Neuronal stem cell (in vitro differentiated cells): ENCODE data around the gene THAP10.
A peak's percentile ranks its signal among the peaks of the same experiment; 100 is the strongest.
"Not testable (repeated sequence)": the region's sequence is repeated elsewhere in the genome, so short reads cannot be mapped to it uniquely, and the experiment has no call there.

ENCODE experiments used
- DNase-seq: peaks from one replicate; pipeline ENCODE4 v3.0.0-alpha.2; 2013; ENCODE audit warnings: low spot score
- H2AFZ ChIP-seq: one replicate; pipeline ENCODE4 v1.6.1; 2013; ENCODE audit warnings: mild to moderate bottlenecking, low read length, inconsistent platforms
- H2AK5ac ChIP-seq: 2 replicates; pipeline ENCODE4 v1.6.1; 2013; ENCODE audit warnings: low read depth, mild to moderate bottlenecking, inconsistent platforms, low read length, moderate library complexity, mixed read lengths
- H2BK120ac ChIP-seq: 2 replicates; pipeline ENCODE4 v1.6.1; 2013; ENCODE audit warnings: low read depth, mild to moderate bottlenecking, inconsistent platforms, low read length, moderate library complexity, mixed read lengths
- H2BK12ac ChIP-seq: one replicate; pipeline ENCODE4 v1.6.1; 2013; ENCODE audit warnings: low read length, inconsistent platforms
- H2BK15ac ChIP-seq: 2 replicates; pipeline ENCODE4 v1.6.1; 2013; ENCODE audit warnings: mild to moderate bottlenecking, low read length, inconsistent platforms, mixed read lengths
- H2BK5ac ChIP-seq: one replicate; pipeline ENCODE4 v1.6.1; 2013; ENCODE audit warnings: inconsistent platforms, mild to moderate bottlenecking, low read length, moderate library complexity
- H3K14ac ChIP-seq: one replicate; pipeline ENCODE4 v1.6.1; 2013; ENCODE audit warnings: low read length, inconsistent platforms
- H3K18ac ChIP-seq: 2 replicates; pipeline ENCODE4 v1.6.1; 2013; ENCODE audit warnings: low read length, inconsistent platforms
- H3K23ac ChIP-seq: 2 replicates; pipeline ENCODE4 v1.6.1; 2013; ENCODE audit warnings: low read depth, mild to moderate bottlenecking, mixed read lengths, low read length, inconsistent platforms; ENCODE audit not compliant: poor library complexity
- H3K27ac ChIP-seq: replicated peaks from 3 replicates; pipeline ENCODE4 v1.5.1; 2013; ENCODE audit warnings: low read length, inconsistent platforms
- H3K27me3 ChIP-seq, 3 experiments: 2 replicates each; pipeline ENCODE4 v1.6.1; 2013; ENCODE audit warnings: low read length in 3 of 3, mild to moderate bottlenecking in 2 of 3, inconsistent platforms in 1 of 3, low read depth in 1 of 3, mixed read lengths in 1 of 3, moderate library complexity in 1 of 3; ENCODE audit not compliant: control insufficient read depth in 3 of 3, insufficient read depth in 3 of 3
- H3K36me3 ChIP-seq, 2 donors: replicated peaks in 1 of 2; 2 replicates each; pipeline ENCODE4 v1.6.1; 2013; ENCODE audit warnings: low read length in 2 of 2; ENCODE audit not compliant: control insufficient read depth in 2 of 2, insufficient read depth in 2 of 2
- H3K4ac ChIP-seq: 2 replicates; pipeline ENCODE4 v1.6.1; 2013; ENCODE audit warnings: inconsistent platforms, mild to moderate bottlenecking, low read length, moderate library complexity
- H3K4me1 ChIP-seq, 2 donors: 1 replicate in 1 of 2; 2 replicates in 1 of 2; pipeline ENCODE4 v1.6.1; 2013; ENCODE audit warnings: low read length in 2 of 2, low read depth in 1 of 2; ENCODE audit not compliant: control insufficient read depth in 2 of 2, insufficient read depth in 1 of 2
- H3K4me2 ChIP-seq: one replicate; pipeline ENCODE4 v1.6.1; 2013; ENCODE audit warnings: mild to moderate bottlenecking, low read length, inconsistent platforms; ENCODE audit not compliant: insufficient read depth, poor library complexity, severe bottlenecking
- H3K4me3 ChIP-seq, 2 donors: 2 replicates each; pipeline ENCODE4 v1.5.1; 2013; ENCODE audit warnings: low read length in 2 of 2, mild to moderate bottlenecking in 2 of 2, inconsistent platforms in 1 of 2, moderate library complexity in 1 of 2
- H3K79me1 ChIP-seq: one replicate; pipeline ENCODE4 v1.6.1; 2013; ENCODE audit warnings: low read depth, mild to moderate bottlenecking, inconsistent platforms, low read length, moderate library complexity
- H3K9ac ChIP-seq: one replicate; pipeline ENCODE4 v1.6.1; 2013; ENCODE audit warnings: mild to moderate bottlenecking, low read depth, low read length, inconsistent platforms; ENCODE audit not compliant: poor library complexity
- H3K9me3 ChIP-seq, 2 donors: replicated peaks in 1 of 2; 2 replicates each; pipeline versions ENCODE3 to v1.6.1; 2013; ENCODE audit warnings: low read length in 2 of 2, mild to moderate bottlenecking in 2 of 2, inconsistent platforms in 1 of 2, low read depth in 1 of 2, mixed read lengths in 1 of 2, moderate library complexity in 1 of 2; ENCODE audit not compliant: control insufficient read depth in 2 of 2, insufficient read depth in 1 of 2
- H4K8ac ChIP-seq: one replicate; pipeline ENCODE4 v1.6.1; 2013; ENCODE audit warnings: low read depth, mild to moderate bottlenecking, inconsistent platforms, low read length, moderate library complexity
- H4K91ac ChIP-seq: one replicate; pipeline ENCODE4 v1.6.1; 2013; ENCODE audit warnings: low read length, low read depth, mild to moderate bottlenecking, inconsistent platforms; ENCODE audit not compliant: poor library complexity
- WGBS, 2 donors: extraction: QIAGEN DNeasy Blood & Tissue Kit; methylation state at CpG; one replicate each; pipeline ENCODE4 v1.1.7; 2013; ENCODE audit warnings: missing lambda C conversion rate in 2 of 2, mixed read lengths in 1 of 2; ENCODE audit not compliant: insufficient read length in 2 of 2, insufficient replicate concordance in 1 of 2; ENCODE audit errors: extremely low coverage in 2 of 2; 5-methylcytosine and 5-hydroxymethylcytosine counted together

The THAP10 gene

DNA sequence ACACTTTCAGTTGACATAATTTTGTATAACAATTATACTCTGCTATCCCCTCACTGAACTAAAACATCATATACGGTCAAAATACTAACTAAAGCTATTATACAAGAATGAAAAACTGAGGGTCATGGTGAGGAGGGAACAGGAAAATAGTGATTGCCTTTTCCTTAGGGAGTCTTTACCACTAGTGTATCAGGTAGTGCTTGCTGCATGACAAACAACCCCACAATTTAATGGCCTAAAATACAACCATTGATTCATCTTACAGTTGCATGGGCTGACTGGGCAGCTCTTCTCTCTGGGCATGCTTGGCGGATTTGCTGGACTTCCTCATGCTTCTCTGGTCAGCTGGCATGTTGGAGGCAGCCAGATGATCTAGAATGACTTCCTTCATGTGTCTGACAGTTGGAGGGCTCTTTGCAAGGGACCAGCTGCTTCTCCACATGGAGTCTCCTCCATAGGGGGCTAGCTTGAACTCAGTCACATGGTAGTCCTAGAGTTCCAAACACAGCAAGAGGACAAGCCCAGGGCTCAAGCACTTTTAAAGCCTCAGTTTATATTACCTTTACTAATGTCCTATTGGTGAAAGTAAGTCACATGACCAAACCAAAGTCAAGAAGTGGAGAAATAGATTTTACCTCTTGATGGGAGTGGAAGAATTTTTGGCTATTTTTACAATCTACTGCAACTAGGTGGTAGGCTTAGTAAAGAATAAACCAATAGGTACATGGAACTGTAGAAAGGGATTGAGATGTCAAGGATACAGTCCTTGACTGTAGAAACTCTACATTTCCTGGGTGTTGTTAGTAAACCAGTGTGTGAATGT lies 18.8 kb downstream of the THAP10 start:
- H2BK12ac ChIP-seq, result no peak overlapping the region
- H3K79me1 ChIP-seq, result no peaks in the 10 kb centered on the region
- H3K4me2 ChIP-seq, result no peak overlapping the region
- no peak overlapping the region for H3K4ac ChIP-seq
- H3K14ac ChIP-seq, result no peak overlapping the region
- H2BK120ac ChIP-seq, result no peak overlapping the region
- H4K91ac ChIP-seq, result no peak overlapping the region
- H4K8ac ChIP-seq, result no peak overlapping the region
- H3K27me3 ChIP-seq, result no peaks in the 10 kb centered on the region
- no peak overlapping the region for H2BK15ac ChIP-seq
- H3K27ac ChIP-seq, result no peak overlapping the region
- H3K4me3 ChIP-seq, result peak overlapping the region in 1 of 2 donors; percentile 52
- H3K9me3 ChIP-seq, result no peaks in the 10 kb centered on the region
- H2AFZ ChIP-seq, result no peak overlapping the region
- DNase-seq, result no peak
- no peak overlapping the region for H3K18ac ChIP-seq
- peaks cover 0 to 2% of the 10 kb centered on the region in 2 donors for H3K4me1 ChIP-seq
- no peak overlapping the region for H2BK5ac ChIP-seq
- no peak overlapping the region for H3K9ac ChIP-seq
- no CpG with 5 or more reads among the region's 2 CpGs for WGBS, 2 donors
- no peak overlapping the region for H3K23ac ChIP-seq
- H3K36me3 ChIP-seq, result no peaks in the 10 kb centered on the region
- H2AK5ac ChIP-seq, result no peak overlapping the region

DNA sequence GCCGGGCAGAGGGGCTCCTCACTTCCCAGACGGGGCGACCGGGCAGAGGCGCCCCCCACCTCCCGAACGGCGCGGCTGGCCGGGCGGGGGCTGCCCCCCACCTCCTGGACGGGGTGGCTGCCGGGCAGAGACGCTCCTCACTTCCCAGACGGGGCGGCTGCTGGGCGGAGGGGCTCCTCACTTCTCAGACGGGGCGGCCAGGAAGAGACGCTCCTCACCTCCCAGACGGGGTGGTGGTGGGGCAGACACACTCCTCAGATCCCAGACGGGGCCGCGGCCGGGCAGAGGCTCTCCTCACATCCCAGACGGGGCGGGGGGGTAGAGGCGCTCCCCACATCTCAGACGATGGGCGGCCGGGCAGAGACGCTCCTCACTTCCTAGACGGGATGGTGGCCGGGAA lies 20.7 kb downstream of the THAP10 start:
- H3K14ac ChIP-seq, DNase-seq, H3K9me3 ChIP-seq, H3K36me3 ChIP-seq, H2AFZ ChIP-seq, H3K27me3 ChIP-seq, H2AK5ac ChIP-seq, H3K4me3 ChIP-seq, H2BK15ac ChIP-seq, H3K23ac ChIP-seq, H2BK5ac ChIP-seq, H3K79me1 ChIP-seq, H3K18ac ChIP-seq, H3K4ac ChIP-seq, H3K4me2 ChIP-seq, H3K9ac ChIP-seq, H4K8ac ChIP-seq, H2BK120ac ChIP-seq, H3K27ac ChIP-seq, H3K4me1 ChIP-seq, H2BK12ac ChIP-seq, H4K91ac ChIP-seq: not testable (repeated sequence)
- no CpG with 5 or more reads among the region's 34 CpGs for WGBS, 2 donors

DNA sequence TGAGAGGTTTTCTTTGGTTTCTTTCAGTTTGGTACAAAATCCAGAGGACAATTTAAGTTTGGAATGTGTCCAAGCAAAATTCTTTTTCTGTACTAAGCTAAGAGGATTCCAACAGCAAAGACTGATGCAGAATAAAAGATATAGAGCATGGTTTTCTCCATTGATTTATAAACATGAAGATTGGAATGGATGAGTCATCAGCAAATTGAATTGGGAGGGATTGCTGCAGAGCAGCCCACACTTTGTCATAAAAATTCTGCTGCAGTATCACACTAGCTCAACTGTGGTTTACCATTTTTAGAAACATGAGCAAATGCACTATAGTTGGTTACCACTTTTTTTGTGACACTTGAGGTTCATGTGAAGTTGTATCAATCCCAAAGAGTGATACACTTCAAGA lies 22.2 kb downstream of the THAP10 start:
- Histone ChIP-seq H3K18ac (no peak overlapping the region), H3K27me3 (no peaks in the 10 kb centered on the region), H2BK12ac (no peak overlapping the region), H3K4me2 (no peak overlapping the region), H3K27ac (no peak overlapping the region), H4K91ac (no peak overlapping the region), H2BK5ac (no peak overlapping the region), H2BK120ac (no peak overlapping the region), H3K9me3 (no peaks in the 10 kb centered on the region), H3K4me3 (no peak overlapping the region), H2BK15ac (no peak overlapping the region), H3K4me1 (peaks cover 0 to 2% of the 10 kb centered on the region in 2 donors), H3K79me1 (no peaks in the 10 kb centered on the region), H3K36me3 (no peaks in the 10 kb centered on the region), H2AFZ (no peak overlapping the region), H3K23ac (no peak overlapping the region), H3K14ac (no peak overlapping the region), H4K8ac (no peak overlapping the region), H2AK5ac (no peak overlapping the region), H3K4ac (no peak overlapping the region), H3K9ac (no peak overlapping the region)
- DNase-seq, result no peak

DNA sequence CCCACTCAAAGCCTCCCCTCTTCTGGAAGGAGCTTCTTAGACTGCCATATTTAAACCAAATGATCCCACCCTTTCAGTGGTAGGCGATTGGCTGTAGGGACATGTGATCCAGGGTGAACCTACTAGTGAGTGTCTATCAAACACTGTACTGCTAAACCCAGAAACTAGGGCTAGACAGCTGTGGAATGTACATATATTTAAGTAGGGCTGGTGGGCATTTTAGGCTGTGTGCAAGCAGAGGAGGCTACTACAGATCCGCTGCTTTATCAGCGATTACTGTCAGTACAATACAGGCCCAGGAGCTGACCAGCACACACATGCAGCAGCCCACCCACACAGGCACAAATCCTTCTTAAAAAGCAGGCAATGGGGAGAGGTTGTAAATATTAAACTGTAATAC lies 22.9 kb downstream of the THAP10 start:
- H3K23ac ChIP-seq, result no peak overlapping the region
- no CpG with 5 or more reads among the region's 3 CpGs for WGBS, 2 donors
- no peak overlapping the region for H3K4me3 ChIP-seq

More for the DNA sequence above, 22.9 kb downstream of the THAP10 start:
- Histone ChIP-seq H3K9ac (no peak overlapping the region), H2BK12ac (no peak overlapping the region), H4K8ac (no peak overlapping the region), H3K4ac (no peak overlapping the region), H3K79me1 (no peaks in the 10 kb centered on the region), H2BK120ac (no peak overlapping the region), H3K27me3 (no peaks in the 10 kb centered on the region), H3K4me1 (peaks cover 0 to 2% of the 10 kb centered on the region in 2 donors), H2AK5ac (no peak overlapping the region), H3K18ac (no peak overlapping the region), H2BK15ac (no peak overlapping the region), H3K4me2 (no peak overlapping the region), H2AFZ (peak overlapping the region; percentile 68), H3K27ac (no peak overlapping the region), H2BK5ac (no peak overlapping the region), H3K9me3 (no peaks in the 10 kb centered on the region), H4K91ac (no peak overlapping the region), H3K14ac (no peak overlapping the region), H3K36me3 (no peaks in the 10 kb centered on the region)
- no peak for DNase-seq
